GM12891 (cell line): ENCODE data around the gene ZNF41.

Source experiments
- POLR2A ChIP-seq: IDR thresholded peaks from 2 replicates; pipeline ENCODE4 v1.6.1; 2011; ENCODE audit warnings: low read depth, low read length, control low read depth
- POLR2AphosphoS5 ChIP-seq: IDR thresholded peaks from 2 replicates; pipeline ENCODE4 v1.6.1; 2011; ENCODE audit warnings: low read depth, low read length, control low read depth

DNA sequence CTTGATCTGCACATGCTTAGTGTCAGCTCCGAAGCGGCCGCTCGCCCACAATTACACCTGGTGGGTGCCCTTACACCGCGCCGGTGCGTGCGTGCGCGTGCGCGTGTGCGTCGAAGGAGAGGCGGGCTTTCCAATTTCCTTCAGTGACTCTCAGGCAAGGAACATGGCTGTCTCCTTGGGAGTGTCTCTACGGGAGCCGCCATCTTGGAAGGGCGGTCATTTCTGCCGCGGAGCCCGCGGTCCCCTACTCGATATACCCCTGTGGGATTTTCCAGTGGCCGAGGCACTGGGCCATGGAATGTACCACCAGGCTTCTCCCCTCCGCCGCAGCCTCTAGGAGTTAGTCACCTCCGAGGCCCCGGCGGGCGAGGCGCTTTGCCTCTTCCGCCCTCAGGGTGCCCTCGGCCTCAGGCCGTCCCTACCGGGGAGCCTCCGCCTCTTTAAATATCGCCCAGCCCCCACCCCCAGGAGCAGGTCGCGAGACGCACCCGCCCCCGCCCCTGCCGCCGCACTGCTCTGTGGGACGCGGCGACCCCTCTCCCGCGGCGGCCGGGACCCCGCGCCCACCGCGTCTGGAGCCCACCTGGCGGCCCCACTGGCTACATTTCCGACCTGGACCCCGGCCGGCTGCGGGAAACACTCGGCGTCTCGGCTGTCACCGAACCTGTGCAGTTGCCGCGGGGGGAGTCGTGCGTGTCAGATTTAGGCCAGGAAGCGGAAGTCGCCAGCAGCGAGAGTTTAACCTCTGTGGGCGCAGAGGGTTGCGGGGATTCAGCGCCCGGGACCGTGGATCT is at the start of gene ZNF41:
- TF ChIP-seq POLR2A (peak; percentile 33; the same call in 1 of the 2 replicates), POLR2AphosphoS5 (no peak)
